GM10248 (cell line): ENCODE results near the gene GMDS.

Experiments used
- CTCF ChIA-PET: fragments of 300-600 bp; sonication (Branson Sonifier 250); formaldehyde crosslinking; extraction: SDS; loops from one replicate; lab custom pipeline; 2021; ENCODE audit warnings: antibody characterized with exemption; lab: Yijun Ruan, JAX
- POLR2A ChIA-PET: fragments of 350-650 bp; sonication (Branson Sonifier 250); formaldehyde crosslinking; extraction: SDS; loops from one replicate; lab custom pipeline; 2020; ENCODE audit warnings: antibody characterized with exemption; lab: Yijun Ruan, JAX
- DNase-seq: peaks from one replicate; pipeline ENCODE4 v3.0.0; 2012; ENCODE audit errors: extremely low spot score
- TF ChIP-seq, protein P1 (sequence below): IDR thresholded peaks from 2 replicates; pipeline ENCODE4 v1.5.1; 2012; ENCODE audit warnings: mild to moderate bottlenecking, low read depth; ENCODE audit errors: extremely low read depth, missing control alignments, control extremely low read depth

Gene GMDS

DNA sequence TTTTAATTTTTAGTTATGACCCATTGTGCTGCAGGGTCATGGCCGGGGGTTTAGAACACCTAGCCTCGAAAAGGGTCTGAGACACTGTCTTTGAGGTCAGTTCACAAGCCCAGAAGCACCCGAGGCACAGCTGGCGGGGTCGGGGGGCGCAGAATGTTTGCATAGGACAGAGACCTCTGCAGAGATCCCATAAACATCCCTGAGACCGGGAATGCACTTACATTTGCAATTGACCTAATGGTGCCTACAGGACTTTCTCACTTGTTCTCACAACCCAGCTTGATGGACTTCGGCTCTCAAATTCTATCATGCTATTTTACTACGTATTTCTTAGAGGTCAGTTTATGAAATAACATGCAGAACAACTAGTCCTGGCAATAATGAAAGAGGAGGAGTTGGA lies 669.2 kb downstream of the GMDS start:
- CTCF ChIA-PET = no interaction called here
- TF ChIP-seq, protein P1, sequence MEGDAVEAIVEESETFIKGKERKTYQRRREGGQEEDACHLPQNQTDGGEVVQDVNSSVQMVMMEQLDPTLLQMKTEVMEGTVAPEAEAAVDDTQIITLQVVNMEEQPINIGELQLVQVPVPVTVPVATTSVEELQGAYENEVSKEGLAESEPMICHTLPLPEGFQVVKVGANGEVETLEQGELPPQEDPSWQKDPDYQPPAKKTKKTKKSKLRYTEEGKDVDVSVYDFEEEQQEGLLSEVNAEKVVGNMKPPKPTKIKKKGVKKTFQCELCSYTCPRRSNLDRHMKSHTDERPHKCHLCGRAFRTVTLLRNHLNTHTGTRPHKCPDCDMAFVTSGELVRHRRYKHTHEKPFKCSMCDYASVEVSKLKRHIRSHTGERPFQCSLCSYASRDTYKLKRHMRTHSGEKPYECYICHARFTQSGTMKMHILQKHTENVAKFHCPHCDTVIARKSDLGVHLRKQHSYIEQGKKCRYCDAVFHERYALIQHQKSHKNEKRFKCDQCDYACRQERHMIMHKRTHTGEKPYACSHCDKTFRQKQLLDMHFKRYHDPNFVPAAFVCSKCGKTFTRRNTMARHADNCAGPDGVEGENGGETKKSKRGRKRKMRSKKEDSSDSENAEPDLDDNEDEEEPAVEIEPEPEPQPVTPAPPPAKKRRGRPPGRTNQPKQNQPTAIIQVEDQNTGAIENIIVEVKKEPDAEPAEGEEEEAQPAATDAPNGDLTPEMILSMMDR = no peak
- POLR2A ChIA-PET = no interaction called here
- DNase-seq = no peak

DNA sequence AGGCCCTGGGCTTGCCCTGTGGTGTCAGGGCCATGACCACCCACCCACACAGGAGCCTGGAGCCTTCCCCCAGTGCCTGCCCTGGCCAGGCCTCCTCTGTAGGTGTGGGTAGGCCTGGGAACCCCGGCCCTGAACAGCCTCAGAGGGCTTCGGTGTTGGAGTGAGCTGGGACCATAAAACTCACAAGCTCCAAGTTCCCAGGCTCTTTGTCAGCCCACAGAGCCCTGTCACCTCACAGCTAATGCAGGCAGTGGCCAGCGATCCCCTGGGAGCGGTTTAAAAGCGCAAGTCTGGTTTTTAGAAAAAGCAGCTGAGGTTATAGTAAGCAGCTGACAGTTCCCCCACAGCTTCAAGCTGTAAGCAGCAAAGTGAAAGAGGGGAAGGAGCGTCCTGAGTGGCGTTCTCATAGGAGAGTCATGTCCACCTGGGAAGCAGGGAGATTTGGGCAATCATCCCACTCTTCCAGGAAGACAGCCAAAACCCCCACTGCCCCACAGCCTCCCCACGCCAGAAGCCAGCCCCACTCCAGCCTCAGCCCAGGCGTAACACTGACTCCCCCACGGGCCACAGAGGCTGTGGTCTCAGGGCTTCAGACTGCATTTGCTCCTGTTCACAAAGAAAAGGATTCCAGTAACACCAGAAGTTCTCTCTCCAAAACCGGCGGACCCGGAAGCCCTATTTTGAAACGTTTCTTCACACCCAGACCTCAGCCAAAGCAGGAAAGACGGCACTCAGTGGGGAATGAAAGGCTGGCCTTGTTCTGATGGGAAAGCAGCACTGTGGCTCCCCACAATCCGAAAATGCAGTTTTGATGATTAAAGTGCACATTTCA lies 670.0 kb downstream of the GMDS start:
- no peak for DNase-seq
- POLR2A ChIA-PET = no interaction called here
- TF ChIP-seq, protein P1 = no peak
- CTCF ChIA-PET = interaction anchor here (1.4 to 2.1 kb wide), 2 partner anchors 12 to 20 kb away, joined by 7 read pairs; no protein-coding TSS in a partner anchor

DNA sequence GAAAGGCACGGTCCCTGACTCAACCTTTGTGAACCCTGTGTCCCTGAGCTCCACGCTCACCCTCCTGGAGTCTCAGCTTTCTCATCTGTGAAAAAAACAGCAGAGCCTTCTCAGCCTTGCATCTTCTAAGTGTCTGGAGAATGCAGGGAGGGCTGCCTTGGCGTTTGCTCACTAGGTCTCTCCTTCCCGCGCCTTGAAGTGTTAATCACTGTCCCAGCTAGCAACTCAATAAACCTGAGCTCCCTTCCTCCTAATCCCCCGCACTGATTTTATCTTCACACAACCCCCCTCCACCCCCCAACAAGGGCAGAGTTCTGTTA lies 670.6 kb downstream of the GMDS start:
- CTCF ChIA-PET = interaction anchor here (1.4 to 2.1 kb wide), 2 partner anchors 12 to 21 kb away, joined by 7 read pairs; no protein-coding TSS in a partner anchor
- POLR2A ChIA-PET = no interaction called here
- no peak for DNase-seq
- TF ChIP-seq, protein P1 = no peak

DNA sequence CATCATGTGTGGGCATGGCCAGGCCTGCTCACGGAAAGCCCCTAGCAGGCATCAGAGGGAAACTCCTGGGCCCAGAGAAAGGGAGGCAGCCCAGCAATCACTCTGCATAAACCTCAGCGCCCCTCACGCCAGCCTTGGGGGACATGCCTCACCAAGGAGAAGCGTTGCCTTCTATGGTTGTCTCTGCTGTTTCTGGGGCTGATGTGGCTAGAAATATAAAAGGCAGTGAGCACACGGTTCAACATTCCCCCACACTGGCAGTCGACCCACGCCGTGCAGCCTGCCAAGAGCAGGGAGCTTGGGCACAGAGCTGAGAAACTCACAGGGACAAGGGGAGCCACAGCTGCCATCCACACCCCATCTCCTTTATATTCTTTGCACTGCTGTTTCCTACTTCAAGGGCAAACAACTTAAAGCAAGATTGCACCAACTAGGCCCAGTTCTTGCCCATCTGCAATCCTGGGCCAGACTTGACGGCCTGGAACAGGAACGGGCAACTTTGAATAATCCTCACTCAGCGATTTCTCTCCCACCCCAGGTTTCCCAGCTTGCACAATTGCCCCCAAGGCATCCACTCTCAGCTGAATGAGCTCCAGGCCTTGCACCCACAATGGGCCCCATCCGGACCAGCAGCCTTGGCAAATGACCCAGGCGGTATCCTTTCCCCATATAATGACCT lies 671.2 kb downstream of the GMDS start:
- no peak for DNase-seq
- POLR2A ChIA-PET = no interaction called here
- CTCF ChIA-PET = interaction anchor here (1.4 to 2.1 kb wide), 2 partner anchors 11 to 21 kb away, joined by 7 read pairs; no protein-coding TSS in a partner anchor
- TF ChIP-seq, protein P1 = no peak
